ENCODE results near the gene APOBEC3C. TPM values are rescaled to one million over a fixed set of nuclear protein-coding genes. Genes with fewer than 3 reads are reported as not detected.
"Not testable (repeated sequence)": the region's sequence is repeated elsewhere in the genome, so short reads cannot be mapped to it uniquely, and the experiment has no call there.

The APOBEC3C gene
- polyA plus RNA-seq, 4 donors = 10.0 to 23.4 (median 11.2) TPM

DNA sequence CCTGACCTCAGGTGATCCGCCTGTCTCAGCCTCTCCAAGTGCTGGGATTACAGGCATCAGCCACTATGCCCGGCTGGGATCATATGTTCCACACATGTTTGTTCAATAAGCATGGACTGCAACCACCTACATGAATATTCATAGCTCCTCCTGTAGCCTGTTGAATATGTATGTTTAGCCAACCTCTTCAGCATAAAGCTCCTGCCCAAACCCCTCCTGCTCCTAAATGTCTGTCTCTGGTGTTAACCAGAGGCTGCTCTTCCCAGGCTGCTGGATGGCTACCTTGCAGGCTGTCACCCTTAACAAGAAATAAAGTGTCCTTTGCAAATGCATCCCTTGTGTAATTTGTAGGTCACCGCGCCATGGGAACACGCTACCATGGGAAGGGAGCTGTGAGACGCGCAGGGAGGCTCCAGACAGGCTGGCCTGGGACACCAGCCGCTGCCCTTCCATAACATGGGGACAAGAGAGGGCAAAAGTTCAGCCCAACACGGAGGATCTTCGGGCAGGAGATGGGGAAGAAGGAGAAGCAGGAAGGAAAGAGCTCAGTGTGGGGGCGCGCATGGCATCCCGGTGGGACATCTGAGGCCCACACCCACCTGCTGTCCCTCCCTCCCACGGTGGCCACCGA is 6.1 kb downstream of the APOBEC3C start:
- DNase-seq (ENCODE audit: low read depth in 4 of 4, low spot score in 3 of 4) = not testable (repeated sequence)

DNA sequence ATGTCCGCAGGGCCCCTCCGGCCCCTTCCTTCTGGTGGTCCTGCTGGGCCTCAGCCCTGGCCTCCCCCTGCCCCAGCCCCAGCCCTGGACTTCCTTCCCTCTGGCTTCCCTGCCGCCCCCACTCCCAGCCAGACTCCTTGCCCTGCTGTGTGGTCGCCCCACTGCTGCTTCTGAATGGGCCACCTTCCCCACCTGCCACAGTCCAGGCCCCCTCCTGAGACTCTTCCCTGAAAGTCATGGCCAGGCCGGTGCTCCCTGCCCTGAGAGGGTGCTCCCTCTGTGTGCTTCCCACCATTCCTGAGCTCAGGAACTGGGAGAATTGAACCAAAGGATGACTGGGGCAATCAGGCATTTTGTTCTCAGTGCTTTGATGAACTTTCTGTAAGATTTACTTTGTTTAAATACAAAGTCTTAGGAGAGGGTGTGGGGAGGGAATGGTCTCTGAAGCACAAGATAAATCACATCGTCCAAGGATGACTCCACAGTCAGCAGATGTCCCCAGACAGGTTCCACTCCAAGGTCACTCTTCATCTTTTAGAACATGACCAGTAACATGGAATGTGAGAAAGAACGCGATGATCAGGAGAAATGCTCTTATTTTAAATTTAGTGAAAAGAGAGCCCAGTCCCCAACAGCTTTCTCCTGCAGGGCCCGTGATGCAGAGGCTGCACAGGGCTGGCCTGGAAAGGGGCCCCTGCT is 7.6 kb downstream of the APOBEC3C start:
- no peak for DNase-seq (ENCODE audit: low read depth in 4 of 4, low spot score in 3 of 4)

DNA sequence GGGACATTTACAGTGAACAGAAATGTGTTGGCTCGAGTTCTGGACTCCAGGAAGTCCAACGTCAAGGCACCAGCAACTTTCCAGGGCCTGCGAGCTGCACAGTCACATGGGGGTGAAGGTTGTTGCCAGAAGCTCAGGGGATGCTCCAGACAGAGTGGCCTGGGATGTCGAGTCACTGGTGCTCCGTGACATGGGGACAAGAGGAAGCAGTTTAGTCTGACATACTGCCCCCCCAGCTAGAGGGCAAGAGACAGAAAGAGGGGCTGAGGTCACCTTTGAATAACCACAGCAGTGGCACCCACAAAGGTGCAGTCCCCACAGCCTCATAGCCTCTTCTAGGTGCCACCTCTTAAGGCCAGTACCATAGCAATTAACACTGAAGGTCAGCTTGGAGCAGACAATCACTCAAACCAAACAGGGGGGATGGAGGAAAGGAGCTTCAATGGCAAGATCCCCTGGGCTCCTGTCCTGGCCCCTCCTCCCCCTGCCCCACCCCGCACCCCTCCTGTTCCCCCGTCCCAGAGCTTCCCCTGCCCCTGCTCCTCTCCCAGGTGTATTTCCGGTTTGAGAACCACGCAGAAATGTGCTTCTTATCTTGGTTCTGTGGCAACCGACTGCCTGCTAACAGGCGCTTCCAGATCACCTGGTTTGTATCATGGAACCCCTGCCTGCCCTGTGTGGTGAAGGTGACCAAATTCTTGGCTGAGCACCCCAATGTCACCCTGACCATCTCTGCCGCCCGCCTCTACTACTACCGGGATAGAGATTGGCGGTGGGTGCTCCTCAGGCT is 10.7 kb downstream of the APOBEC3C start:
- no peak for DNase-seq (ENCODE audit: low read depth in 4 of 4, low spot score in 3 of 4)

DNA sequence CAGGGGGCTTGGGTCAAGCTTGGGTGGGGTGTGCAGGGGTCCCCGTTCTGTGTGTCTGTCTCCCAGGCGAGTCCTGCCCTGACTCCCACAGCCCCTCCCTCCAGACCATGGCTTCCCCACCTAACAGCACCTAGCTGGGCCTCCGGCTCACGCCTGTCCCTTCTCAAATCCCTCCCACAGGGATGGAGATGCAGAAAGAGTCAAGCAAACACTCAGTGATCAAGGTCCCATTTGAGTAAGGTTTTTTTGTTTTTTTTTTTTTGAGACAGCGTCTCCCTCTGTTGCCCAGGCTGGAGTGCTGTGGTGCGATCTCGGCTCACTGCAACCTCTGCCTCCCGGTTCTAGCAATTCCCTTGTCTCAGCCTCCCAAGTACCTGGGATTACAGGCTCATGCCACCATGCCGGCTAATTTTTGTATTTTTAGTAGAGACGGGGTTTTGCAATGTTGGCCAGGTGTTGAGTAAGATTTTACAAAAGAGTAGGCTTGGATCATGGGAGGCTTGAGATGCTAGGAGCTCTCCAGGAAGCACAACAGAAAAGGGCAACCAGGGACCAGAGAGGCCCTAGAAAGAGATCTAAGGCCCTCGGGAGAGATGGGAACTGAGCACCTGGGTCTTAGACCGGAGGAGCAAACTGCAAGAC is 12.6 kb downstream of the APOBEC3C start:
- no peak for DNase-seq (ENCODE audit: low read depth in 4 of 4, low spot score in 3 of 4)

DNA sequence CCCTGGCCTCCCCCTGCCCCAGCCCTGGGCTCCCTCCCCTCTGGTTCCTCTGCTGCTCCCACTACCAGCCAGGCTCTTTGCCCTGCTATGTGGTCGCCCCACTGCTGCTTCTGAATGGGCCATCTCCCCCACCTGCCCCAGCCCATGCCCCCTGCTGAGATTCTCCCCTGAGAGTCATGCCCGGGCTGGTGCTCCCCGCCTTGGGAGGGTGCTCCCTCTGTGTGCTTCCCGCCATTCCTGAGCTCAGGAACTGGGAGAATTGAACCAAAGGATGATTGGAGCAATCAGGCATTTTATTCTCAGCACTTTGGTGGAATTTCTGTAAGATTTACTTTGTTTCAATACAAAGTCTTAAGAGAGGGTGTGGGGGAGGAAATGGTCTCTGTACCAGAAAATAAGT is 13.7 kb downstream of the APOBEC3C start:
- DNase-seq (ENCODE audit: low read depth in 4 of 4, low spot score in 3 of 4) = no peak

DNA sequence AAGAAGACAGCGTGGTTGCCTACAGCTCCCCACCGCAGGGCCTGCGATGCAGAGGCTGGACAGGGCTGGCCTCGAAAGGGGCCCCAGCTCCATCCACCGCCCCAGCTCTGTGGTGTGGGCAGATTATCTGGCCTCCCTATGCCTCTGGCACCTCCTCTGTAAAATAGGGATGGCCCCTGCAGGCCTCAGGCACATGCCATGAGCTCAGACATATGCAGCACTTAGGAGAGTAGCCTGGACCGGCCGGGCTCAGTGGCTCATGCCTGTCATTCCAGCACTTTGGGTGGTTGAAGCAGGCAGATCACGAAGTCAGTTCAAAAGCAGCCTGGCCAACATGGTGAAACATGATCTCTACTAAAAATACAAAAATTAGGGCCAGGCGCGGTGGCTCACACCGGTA is 14.2 kb downstream of the APOBEC3C start:
- no peak for DNase-seq (ENCODE audit: low read depth in 4 of 4, low spot score in 3 of 4)

DNA sequence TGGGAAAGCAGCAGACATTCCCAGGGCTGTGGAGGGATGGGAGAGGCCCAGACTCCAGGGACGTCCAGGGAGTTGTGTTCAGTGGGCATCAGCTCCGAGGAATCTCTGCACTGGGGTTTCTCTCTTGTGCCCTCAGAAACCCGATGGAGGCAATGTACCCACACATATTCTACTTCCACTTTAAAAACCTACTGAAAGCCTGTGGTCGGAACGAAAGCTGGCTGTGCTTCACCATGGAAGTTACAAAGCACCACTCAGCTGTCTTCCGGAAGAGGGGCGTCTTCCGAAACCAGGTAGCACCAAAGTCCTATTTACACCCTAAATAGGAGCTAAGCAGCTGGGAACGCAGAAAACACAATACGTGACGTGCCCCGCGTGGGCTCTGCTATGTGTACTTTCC is 15.2 kb downstream of the APOBEC3C start:
- no peak for DNase-seq (ENCODE audit: low read depth in 4 of 4, low spot score in 3 of 4)

DNA sequence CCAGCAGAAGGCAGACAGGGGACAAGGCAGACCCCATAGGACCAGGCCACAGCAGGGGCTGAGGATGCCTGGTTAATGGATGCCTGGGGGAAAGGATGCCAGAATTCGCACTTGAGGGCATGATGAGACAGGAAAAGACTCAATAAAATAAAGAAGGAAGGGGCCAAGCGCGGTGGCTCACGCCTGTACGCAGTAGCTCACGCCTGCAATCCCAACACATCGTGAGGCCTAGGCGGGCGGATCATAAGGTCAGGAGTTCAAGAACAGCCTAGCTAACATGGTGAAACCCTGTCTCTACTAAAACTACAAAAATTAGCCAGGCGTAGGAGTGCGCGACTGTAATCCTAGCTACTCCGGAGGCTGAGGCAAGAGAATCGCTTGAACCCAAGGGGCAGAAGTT is 16.6 kb downstream of the APOBEC3C start:
- no peak for DNase-seq (ENCODE audit: low read depth in 4 of 4, low spot score in 3 of 4)

DNA sequence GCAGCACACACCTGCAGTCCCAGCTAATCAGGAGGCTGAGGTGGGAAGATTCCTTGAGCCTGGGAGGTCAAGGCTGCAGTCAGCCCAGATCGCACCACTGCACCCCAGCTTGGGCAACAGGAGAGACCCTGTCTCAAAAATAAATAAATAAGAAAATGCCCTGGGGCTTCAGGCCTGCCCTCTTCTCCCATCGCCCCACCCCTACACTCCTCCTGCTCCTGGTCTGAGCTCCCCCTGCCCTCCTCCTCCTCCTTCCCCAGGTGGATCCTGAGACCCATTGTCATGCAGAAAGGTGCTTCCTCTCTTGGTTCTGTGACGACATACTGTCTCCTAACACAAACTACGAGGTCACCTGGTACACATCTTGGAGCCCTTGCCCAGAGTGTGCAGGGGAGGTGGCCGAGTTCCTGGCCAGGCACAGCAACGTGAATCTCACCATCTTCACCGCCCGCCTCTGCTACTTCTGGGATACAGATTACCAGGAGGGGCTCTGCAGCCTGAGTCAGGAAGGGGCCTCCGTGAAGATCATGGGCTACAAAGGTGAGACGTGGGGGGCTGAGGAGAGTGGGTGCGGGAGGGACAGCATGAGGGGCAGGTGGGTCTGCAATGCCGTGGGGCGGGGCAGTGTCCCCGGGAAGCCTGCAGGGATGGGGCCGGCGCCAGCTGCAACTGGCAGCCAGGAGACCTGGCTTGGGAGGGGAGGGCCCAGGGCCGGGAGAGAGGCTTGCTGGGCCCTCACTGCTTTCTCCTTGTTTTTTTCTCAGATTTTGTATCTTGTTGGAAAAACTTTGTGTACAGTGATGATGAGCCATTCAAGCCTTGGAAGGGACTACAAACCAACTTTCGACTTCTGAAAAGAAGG is 17.6 kb downstream of the APOBEC3C start:
- DNase-seq (ENCODE audit: low read depth in 4 of 4, low spot score in 3 of 4) = not testable (repeated sequence)

DNA sequence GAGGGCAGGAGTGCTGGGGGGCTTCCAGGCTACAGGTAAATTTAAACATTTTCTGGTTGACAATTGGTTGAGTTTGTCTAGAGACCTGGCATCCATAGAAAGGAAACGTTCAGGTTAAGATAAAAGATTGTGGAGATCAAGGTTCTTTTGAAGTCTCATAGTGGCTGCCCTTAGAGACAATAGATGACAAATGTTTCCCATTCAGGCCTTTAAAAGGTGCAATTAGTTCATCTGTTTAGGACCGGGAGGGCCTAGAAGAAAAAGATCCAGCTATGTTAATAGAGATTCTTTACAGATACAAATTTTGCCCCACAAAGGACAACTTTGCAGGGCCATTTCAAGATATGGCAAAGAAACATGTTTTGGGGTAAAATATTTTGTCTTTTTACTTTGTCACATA is 23.0 kb downstream of the APOBEC3C start:
- not testable (repeated sequence) for DNase-seq (ENCODE audit: low read depth in 4 of 4, low spot score in 3 of 4)

DNA sequence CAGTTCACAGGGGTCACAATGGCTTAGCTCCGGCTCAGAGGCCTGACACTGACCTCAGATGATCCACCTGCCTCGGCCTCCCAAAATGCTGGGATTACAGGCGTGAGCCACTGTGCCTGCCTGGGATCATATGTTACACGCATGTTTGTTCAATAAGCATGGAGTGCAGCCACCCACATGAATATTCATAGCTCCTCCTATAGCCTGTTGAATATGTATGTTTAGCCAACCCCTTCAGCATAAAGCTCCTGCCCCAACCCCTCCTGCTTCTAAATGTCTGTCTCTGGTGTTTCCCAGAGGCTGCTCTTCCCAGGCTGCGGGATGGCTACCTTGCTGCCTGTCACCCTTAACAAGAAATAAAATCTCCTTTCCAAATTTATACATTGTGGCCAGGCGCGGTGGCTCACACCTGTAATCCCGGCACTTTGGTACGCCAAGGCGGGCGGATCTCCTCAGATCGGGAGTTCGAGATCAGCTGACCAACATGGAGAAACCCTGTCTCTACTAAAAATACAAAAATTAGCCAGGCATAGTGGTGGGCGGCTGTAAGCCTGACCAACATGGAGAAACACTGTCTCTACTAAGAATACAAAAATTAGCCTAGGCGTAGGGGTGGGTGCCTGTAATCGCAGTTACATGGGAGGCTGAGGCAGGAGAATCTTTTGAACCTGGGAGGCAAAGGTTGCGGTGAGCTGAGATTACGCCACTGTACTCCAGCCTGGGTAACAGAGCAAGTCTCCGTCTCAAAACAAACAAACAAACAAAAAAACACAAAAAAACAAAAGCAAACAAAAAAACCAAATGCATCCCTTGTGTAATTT is 25.5 kb downstream of the APOBEC3C start:
- no peak for DNase-seq (ENCODE audit: low read depth in 4 of 4, low spot score in 3 of 4)

DNA sequence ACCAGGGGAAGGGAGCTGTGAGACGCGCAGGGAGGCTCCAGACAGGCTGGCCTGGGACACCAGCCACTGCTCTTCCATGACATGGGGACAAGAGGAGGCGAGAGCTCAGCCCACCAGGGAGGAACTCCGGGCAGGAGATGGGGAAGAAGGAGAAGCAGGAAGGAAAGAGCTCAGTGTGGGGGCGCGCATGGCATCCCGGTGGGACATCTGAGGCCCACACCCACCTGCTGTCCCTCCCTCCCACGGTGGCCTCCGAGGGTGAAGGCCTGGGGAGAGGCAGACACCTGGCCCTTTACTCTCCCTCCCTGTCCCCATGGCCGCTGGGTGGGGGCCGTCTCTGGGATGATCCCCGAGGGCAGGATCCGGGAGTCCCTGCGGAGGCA is 26.1 kb downstream of the APOBEC3C start:
- DNase-seq (ENCODE audit: low read depth in 4 of 4, low spot score in 3 of 4) = not testable (repeated sequence)

DNA sequence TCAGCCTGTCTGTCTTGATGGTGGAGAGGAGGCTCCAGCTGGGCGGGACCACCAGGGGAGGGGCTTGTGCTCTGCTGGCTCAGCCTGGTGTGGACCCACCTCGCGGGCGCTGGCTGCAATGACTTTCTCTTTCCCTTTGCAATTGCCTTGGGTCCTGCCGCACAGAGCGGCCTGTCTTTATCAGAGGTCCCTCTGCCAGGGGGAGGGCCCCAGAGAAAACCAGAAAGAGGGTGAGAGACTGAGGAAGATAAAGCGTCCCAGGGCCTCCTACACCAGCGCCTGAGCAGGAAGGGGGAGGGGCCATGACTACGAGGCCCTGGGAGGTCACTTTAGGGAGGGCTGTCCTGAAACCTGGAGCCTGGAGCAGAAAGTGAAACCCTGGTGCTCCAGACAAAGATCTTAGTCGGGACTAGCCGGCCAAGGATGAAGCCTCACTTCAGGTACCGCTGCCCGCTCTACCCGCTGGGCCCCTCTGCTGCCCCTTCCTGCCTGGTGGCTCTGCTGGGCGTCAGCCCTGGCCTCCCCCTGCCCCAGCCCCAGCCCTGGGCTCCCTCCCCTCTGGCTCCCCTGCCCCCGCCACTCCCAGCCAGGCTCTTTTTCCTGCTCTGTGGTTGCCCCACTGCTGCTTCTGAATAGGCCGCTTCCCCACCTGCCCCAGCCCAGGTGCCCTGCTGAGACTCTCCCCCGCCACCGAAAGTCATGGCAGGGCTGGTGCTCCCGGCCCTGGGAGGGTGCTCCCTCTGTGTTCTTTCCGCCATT is 26.7 kb downstream of the APOBEC3C start, which contains the start of gene APOBEC3F:
Gene APOBEC3F (plus strand): TSS at position 327 of the 759 bp plus-strand sequence. CDS start 97 bp downstream, at position 424.
- peak in 2 of 4 donors; percentile 16 to 26 for DNase-seq (ENCODE audit: low read depth in 4 of 4, low spot score in 3 of 4)

DNA sequence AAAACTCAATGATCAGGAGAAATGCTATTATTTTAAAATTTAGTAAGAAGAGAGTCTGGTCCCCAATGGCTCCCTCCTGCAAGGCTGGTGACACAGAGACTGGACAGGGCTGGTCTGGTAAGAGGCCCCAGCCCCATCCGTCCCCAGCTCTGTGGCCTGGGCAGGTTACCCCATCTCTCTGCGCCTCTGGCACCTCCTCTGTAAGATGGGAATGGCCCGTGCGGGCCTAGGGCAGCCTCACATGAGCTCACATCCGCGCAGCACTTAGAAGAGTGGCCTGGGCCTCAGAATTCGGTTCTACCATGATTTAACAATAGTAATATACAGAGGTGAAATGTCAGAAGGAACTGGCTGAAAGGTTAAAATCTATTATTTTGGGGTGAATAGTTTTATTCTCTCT is 27.9 kb downstream of the APOBEC3C start:
- no peak for DNase-seq (ENCODE audit: low read depth in 4 of 4, low spot score in 3 of 4)

DNA sequence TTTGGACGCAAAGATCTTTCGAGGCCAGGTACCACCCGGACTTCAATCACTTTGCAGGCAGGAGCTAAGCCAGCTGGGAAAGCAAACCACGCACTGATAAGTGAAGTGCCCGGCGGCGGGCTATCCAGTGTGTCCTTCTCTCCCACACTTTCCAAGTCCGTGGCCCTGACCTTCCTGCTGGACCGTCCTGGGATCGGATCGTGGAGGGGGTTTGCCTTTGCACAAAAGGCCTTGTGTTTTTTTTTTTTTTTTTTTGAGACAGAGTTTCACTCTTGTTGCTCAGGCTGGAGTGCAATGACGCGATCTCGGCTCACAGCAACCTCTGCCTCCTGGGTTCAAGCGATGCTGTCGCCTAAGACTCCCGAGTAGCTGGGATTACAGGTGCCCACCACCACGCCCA is 29.0 kb downstream of the APOBEC3C start:
- not testable (repeated sequence) for DNase-seq (ENCODE audit: low read depth in 4 of 4, low spot score in 3 of 4)

DNA sequence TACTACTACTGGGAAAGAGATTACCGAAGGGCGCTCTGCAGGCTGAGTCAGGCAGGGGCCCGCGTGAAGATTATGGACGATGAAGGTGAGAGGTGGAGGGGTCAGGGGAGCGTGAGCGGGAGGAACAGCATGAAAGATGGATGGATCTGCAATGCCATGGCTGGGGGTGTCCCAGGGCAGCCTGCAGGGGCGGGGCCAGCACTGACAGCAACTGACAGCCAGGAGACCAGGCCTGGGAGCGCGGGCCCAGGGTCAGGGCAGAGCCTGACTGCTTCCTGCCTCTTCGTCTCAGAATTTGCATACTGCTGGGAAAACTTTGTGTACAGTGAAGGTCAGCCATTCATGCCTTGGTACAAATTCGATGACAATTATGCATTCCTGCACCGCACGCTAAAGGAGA is 31.1 kb downstream of the APOBEC3C start:
- not testable (repeated sequence) for DNase-seq (ENCODE audit: low read depth in 4 of 4, low spot score in 3 of 4)

DNA sequence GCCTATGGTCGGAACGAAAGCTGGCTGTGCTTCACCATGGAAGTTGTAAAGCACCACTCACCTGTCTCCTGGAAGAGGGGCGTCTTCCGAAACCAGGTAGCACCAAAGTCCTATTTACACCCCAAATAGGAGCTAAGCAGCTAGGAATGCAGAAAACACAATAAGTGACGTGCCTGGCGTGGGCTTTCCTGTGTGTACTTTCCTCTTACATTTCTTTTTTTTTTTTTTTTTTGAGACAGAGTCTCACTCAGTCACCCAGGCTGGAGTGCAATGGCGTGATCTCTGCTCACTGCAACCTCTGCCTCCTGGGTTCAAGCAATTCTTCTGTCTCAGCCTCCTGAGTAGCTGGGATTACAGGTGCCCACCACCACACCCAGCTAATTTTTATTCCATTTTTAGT is 35.4 kb downstream of the APOBEC3C start:
- not testable (repeated sequence) for DNase-seq (ENCODE audit: low read depth in 4 of 4, low spot score in 3 of 4)

DNA sequence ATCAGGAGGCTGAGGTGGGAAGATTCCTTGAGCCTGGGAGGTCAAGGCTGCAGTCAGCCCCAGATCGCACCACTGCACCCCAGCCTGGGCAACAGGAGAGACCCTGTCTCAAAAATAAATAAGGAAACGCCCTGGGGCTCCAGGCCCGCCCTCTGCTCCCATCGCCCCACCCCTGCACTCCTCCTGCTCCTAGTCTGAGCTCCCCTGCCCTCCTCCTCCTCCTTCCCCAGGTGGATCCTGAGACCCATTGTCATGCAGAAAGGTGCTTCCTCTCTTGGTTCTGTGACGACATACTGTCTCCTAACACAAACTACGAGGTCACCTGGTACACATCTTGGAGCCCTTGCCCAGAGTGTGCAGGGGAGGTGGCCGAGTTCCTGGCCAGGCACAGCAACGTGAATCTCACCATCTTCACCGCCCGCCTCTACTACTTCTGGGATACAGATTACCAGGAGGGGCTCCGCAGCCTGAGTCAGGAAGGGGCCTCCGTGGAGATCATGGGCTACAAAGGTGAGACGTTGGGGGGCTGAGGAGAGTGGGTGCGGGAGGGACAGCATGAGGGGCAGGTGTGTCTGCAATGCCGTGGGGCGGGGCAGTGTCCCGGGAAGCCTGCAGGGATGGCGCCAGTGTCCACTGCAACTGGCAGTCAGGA is 37.9 kb downstream of the APOBEC3C start:
- not testable (repeated sequence) for DNase-seq (ENCODE audit: low read depth in 4 of 4, low spot score in 3 of 4)
